ENCODE data around the gene LRRC14B. TPM values are rescaled to one million over a fixed set of nuclear protein-coding genes. Genes with fewer than 3 reads are reported as not detected.

LRRC14B gene
- total RNA-seq, 2 donors from 2014 or later, result not detected

GRCh38 chr5:161803-162110 is 29.5 kb upstream of the LRRC14B start:
- Histone ChIP-seq H3K9me3 (no peaks in the 10 kb centered on the region), H3K27ac (no peak overlapping the region), H3K27me3 (no peaks in the 10 kb centered on the region), H3K4me3 (no peak overlapping the region), H3K4me1 (no peaks in the 10 kb centered on the region), H3K36me3 (replicated peaks in 1 of 2; ENCODE audit: insufficient read depth in 1 of 2, low read depth in 2 of 2) (no peaks in the 10 kb centered on the region)
- TF ChIP-seq POLR2A (IDR thresholded peaks at IDR 0.05) (no peak), CTCF (IDR thresholded peaks at IDR 0.05) (no peak)
- ATAC-seq, result no peak
- intact Hi-C loops (cut with DNase I), result no loop called here
- DNase-seq, result no peak
- 84 to 93% methylated on average over 15 to 17 of the region's 17 CpGs for WGBS, 2 donors

GRCh38 chr5:162190-162564 is 29.1 kb upstream of the LRRC14B start:
- ATAC-seq (no peak), DNase-seq (no peak)
- intact Hi-C loops (cut with DNase I), result no loop called here
- Histone ChIP-seq H3K36me3 (replicated peaks in 1 of 2; ENCODE audit: insufficient read depth in 1 of 2, low read depth in 2 of 2) (no peaks in the 10 kb centered on the region), H3K4me1 (no peaks in the 10 kb centered on the region), H3K9me3 (no peaks in the 10 kb centered on the region), H3K27me3 (no peaks in the 10 kb centered on the region), H3K4me3 (no peak overlapping the region), H3K27ac (no peak overlapping the region)
- TF ChIP-seq POLR2A (IDR thresholded peaks at IDR 0.05) (no peak), CTCF (IDR thresholded peaks at IDR 0.05) (no peak)
- WGBS, 2 donors, result 67 to 84% methylated on average over 19 of the region's 19 CpGs

- Histone ChIP-seq H3K4me1 (no peaks in the 10 kb centered on the region), H3K4me3 (no peak overlapping the region), H3K27ac (no peak overlapping the region), H3K27me3 (no peaks in the 10 kb centered on the region), H3K36me3 (replicated peaks in 1 of 2; ENCODE audit: insufficient read depth in 1 of 2, low read depth in 2 of 2) (no peaks in the 10 kb centered on the region), H3K9me3 (no peaks in the 10 kb centered on the region)
- DNase-seq, result no peak
- 78 to 85% methylated on average over 9 to 20 of the region's 23 CpGs for WGBS, 2 donors
- ATAC-seq, result no peak
- intact Hi-C loops (cut with DNase I), result no loop called here
- TF ChIP-seq POLR2A (IDR thresholded peaks at IDR 0.05) (no peak), CTCF (IDR thresholded peaks at IDR 0.05) (no peak)
Observed at GRCh38 chr5:162565-163337, 28.5 kb upstream of the LRRC14B start.

GRCh38 chr5:163338-163620 is 28.0 kb upstream of the LRRC14B start:
- intact Hi-C loops (cut with DNase I), result no loop called here
- Histone ChIP-seq H3K27ac (no peak overlapping the region), H3K36me3 (replicated peaks in 1 of 2; ENCODE audit: insufficient read depth in 1 of 2, low read depth in 2 of 2) (no peaks in the 10 kb centered on the region), H3K4me1 (no peaks in the 10 kb centered on the region), H3K4me3 (no peak overlapping the region), H3K27me3 (no peaks in the 10 kb centered on the region), H3K9me3 (no peaks in the 10 kb centered on the region)
- ATAC-seq (no peak), DNase-seq (no peak)
- WGBS, 2 donors, result 60 to 70% methylated on average over 6 to 7 of the region's 7 CpGs
- TF ChIP-seq POLR2A (IDR thresholded peaks at IDR 0.05) (no peak), CTCF (IDR thresholded peaks at IDR 0.05) (no peak)

GRCh38 chr5:163841-164240 is 27.5 kb upstream of the LRRC14B start:
- H3K36me3 ChIP-seq (replicated peaks in 1 of 2; ENCODE audit: insufficient read depth in 1 of 2, low read depth in 2 of 2), result no peaks in the 10 kb centered on the region
- intact Hi-C loops (cut with DNase I), result no loop called here
- no peaks in the 10 kb centered on the region for H3K27me3 ChIP-seq
- no peaks in the 10 kb centered on the region for H3K9me3 ChIP-seq
- no peak overlapping the region for H3K27ac ChIP-seq
- DNase-seq (no peak), ATAC-seq (no peak)
- no peaks in the 10 kb centered on the region for H3K4me1 ChIP-seq
- H3K4me3 ChIP-seq, result no peak overlapping the region
- TF ChIP-seq POLR2A (IDR thresholded peaks at IDR 0.05), result no peak
- TF ChIP-seq CTCF (IDR thresholded peaks at IDR 0.05), result no peak
- WGBS, 2 donors, result 80 to 83% methylated on average over 10 to 13 of the region's 13 CpGs

Measured in body of pancreas (tissue), 4 donors.